ENCODE measurements around the gene LBP. TPM values are rescaled to one million over a fixed set of nuclear protein-coding genes. Genes with fewer than 3 reads are reported as not detected.

The LBP gene
- total RNA-seq, 1 experiment from 2014 or later: 0.37 TPM

DNA sequence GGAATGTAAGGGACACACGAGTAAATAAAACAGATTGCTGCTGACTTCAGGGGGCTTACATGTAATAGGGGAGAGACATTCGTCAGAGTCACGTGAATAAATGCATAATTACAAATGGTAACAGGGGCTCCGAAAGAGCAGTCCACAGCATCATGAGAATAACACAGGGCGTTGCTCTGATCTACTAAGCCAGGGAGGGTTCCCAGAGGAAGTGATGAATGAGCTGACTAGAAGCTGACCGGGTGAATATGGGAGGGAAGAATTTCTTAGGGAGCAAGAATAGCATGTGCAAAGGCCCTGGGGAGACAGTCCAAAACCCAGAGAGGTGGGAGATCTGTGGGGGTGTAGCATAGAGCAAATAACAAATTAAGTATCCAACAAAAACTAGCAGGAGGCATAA, 39.9 kb upstream of the LBP start (continued):
- TF ChIP-seq ATF3 (CRISPR knock-in tag; conservative IDR thresholded peaks at IDR 0.05): no peak

GRCh38 chr20:38307371-38308046, 38.8 kb upstream of the LBP start:
- peaks cover 8% of the 10 kb centered on the region for H3K9me3 Mint-ChIP-seq
- DNase-seq (ENCODE audit: low spot score) (no peak), ATAC-seq (no peak)
- H3K27me3 Mint-ChIP-seq (ENCODE audit: low read depth): peaks cover 2% of the 10 kb centered on the region; the same call in 1 of the 2 replicates
- no peaks in the 10 kb centered on the region for H3K4me1 Mint-ChIP-seq
- no peak overlapping the region for H3K4me3 Mint-ChIP-seq
- no peaks in the 10 kb centered on the region for H3K36me3 Mint-ChIP-seq
- POLR2A ChIA-PET: no interaction called here
- no peak overlapping the region for H3K27ac Mint-ChIP-seq
- no peak for TF ChIP-seq MXD4 (CRISPR knock-in tag; IDR thresholded peaks at IDR 0.05; ENCODE audit: borderline replicate concordance)
- no peak for TF ChIP-seq PRDM15 (CRISPR knock-in tag; IDR thresholded peaks at IDR 0.05)
- TF ChIP-seq RELA (CRISPR knock-in tag; IDR thresholded peaks at IDR 0.05; ENCODE audit: borderline replicate concordance): no peak
- TF ChIP-seq ATF1 (CRISPR knock-in tag; IDR thresholded peaks at IDR 0.05): no peak
- no peak for TF ChIP-seq JUN (CRISPR knock-in tag; IDR thresholded peaks at IDR 0.05)
- no peak for TF ChIP-seq TCF7 (CRISPR knock-in tag; IDR thresholded peaks at IDR 0.05; ENCODE audit: low read depth)
- no peak for TF ChIP-seq NFE2L1 (CRISPR knock-in tag; IDR thresholded peaks at IDR 0.05)
- no peak for TF ChIP-seq ZNF219 (CRISPR knock-in tag; IDR thresholded peaks at IDR 0.05; ENCODE audit: borderline replicate concordance)
- TF ChIP-seq, protein P1, sequence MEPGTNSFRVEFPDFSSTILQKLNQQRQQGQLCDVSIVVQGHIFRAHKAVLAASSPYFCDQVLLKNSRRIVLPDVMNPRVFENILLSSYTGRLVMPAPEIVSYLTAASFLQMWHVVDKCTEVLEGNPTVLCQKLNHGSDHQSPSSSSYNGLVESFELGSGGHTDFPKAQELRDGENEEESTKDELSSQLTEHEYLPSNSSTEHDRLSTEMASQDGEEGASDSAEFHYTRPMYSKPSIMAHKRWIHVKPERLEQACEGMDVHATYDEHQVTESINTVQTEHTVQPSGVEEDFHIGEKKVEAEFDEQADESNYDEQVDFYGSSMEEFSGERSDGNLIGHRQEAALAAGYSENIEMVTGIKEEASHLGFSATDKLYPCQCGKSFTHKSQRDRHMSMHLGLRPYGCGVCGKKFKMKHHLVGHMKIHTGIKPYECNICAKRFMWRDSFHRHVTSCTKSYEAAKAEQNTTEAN (CRISPR knock-in tag; IDR thresholded peaks at IDR 0.05): no peak
- TF ChIP-seq ETV6 (CRISPR knock-in tag; IDR thresholded peaks at IDR 0.05): no peak
- TF ChIP-seq NR3C1 (CRISPR knock-in tag; conservative IDR thresholded peaks at IDR 0.05; ENCODE audit: low read depth): no peak
- CTCF ChIA-PET: interaction anchor here (0.9 to 2.2 kb wide), 5 partner anchors 8 to 179 kb away, joined by 3 to 9 read pairs (median 4); no protein-coding TSS in a partner anchor

DNA sequence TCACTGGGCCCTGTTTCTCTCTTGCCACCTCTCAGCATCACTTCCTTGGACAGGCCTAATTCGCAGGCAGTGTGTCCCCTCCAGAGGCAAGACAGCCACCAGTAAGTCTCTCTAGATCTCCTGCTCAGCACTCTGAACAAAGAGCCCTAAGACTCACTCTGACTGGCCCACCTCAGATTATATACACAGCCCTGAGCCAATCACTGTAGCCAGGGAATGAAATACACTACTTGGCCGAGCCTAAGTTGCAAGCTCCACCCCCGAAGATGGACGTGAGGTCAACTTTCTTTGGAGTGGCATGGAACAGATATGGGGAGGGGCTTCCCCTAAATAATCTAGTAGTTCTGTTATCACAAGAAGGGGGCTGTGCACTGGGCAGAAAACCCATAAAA, 38.2 kb upstream of the LBP start:
- no peak overlapping the region for H3K4me3 Mint-ChIP-seq
- no peak overlapping the region for H3K27ac Mint-ChIP-seq
- no peaks in the 10 kb centered on the region for H3K36me3 Mint-ChIP-seq
- H3K27me3 Mint-ChIP-seq (ENCODE audit: low read depth): peaks cover 2% of the 10 kb centered on the region; the same call in 1 of the 2 replicates
- no peaks in the 10 kb centered on the region for H3K4me1 Mint-ChIP-seq
- peaks cover 8% of the 10 kb centered on the region for H3K9me3 Mint-ChIP-seq
- ChIA-PET POLR2A (no interaction called here), CTCF (interaction anchor here (0.9 to 2.2 kb wide), 5 partner anchors 8 to 180 kb away, joined by 3 to 9 read pairs (median 4); no protein-coding TSS in a partner anchor)
- TF ChIP-seq TEAD1 (CRISPR knock-in tag; IDR thresholded peaks at IDR 0.05) (no peak), NFYB (CRISPR knock-in tag; conservative IDR thresholded peaks at IDR 0.05; ENCODE audit: low read depth) (peak; percentile 31; the same call in 1 of the 2 replicates)
- DNase-seq (ENCODE audit: low spot score) (no peak), ATAC-seq (peak; percentile 79)

- POLR2A ChIA-PET: no interaction called here
- Mint-ChIP-seq H3K4me3 (no peak overlapping the region), H3K9me3 (peaks cover 8% of the 10 kb centered on the region), H3K4me1 (no peaks in the 10 kb centered on the region), H3K27ac (no peak overlapping the region), H3K36me3 (no peaks in the 10 kb centered on the region), H3K27me3 (ENCODE audit: low read depth) (peaks cover 2% of the 10 kb centered on the region; the same call in 1 of the 2 replicates)
- DNase-seq (ENCODE audit: low spot score): no peak
- TF ChIP-seq IRF2 (CRISPR knock-in tag; IDR thresholded peaks at IDR 0.05; ENCODE audit: borderline replicate concordance, low read depth) (no peak), ERG (CRISPR knock-in tag; IDR thresholded peaks at IDR 0.05) (no peak), GTF2I (CRISPR knock-in tag; conservative IDR thresholded peaks at IDR 0.05) (no peak), MXD4 (CRISPR knock-in tag; IDR thresholded peaks at IDR 0.05; ENCODE audit: borderline replicate concordance) (no peak)
- CTCF ChIA-PET: interaction anchor here (0.9 to 2.2 kb wide), 5 partner anchors 9 to 180 kb away, joined by 3 to 9 read pairs (median 4); no protein-coding TSS in a partner anchor
- no peak for ATAC-seq
Observed at GRCh38 chr20:38308447-38308846, 37.8 kb upstream of the LBP start.

Data from WTC11 (cell line).